ENCODE data around the gene SPTBN5.

DNA sequence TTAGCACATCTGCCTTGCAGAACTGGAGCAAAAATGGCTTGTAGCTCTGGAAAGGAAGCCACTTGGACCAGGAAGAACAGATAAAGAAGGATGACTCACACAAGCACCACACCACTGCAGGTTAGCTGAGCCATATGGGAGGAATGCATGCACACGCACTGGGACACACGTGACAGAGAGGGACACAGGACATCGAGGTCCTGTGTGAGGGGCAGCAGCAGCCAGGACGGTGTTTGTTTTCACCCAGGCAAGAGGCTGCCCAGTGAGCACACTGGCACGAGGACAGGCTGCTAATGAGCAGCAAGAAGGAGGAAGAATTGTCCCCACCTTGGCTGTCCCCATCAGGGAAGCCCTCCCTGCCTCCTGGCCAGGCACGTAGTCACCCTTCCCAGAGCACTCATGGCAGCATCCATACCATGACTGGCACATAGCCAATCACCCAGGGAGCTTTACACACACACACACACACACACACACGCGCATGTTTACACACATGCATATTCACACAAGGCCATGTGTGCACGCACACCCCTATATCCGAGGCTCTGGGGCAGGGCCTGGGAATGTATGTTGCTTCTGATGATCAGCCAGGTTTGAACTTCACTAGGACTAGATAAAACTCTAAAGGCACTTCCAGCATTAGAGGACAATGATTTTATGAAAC is 24.0 kb upstream of the SPTBN5 start:
- no peak for TF ChIP-seq POLR2A (IDR thresholded peaks at IDR 0.05; ENCODE audit: low read length)
- TF ChIP-seq GATA1 (IDR thresholded peaks at IDR 0.05; ENCODE audit: low read depth, low read length) = no peak

Data from erythroblast (primary cell).